HG03196 (cell line): ENCODE results near the gene LILRA5.
"Not testable (repeated sequence)": the region's sequence is repeated elsewhere in the genome, so short reads cannot be mapped to it uniquely, and the experiment has no call there.

Experiments
- ATAC-seq: cut with Tn5 transposase; IDR thresholded peaks from one replicate; pipeline ENCODE4 v1.9.1; 2021; ENCODE audit not compliant: unreplicated experiment

The LILRA5 gene

DNA sequence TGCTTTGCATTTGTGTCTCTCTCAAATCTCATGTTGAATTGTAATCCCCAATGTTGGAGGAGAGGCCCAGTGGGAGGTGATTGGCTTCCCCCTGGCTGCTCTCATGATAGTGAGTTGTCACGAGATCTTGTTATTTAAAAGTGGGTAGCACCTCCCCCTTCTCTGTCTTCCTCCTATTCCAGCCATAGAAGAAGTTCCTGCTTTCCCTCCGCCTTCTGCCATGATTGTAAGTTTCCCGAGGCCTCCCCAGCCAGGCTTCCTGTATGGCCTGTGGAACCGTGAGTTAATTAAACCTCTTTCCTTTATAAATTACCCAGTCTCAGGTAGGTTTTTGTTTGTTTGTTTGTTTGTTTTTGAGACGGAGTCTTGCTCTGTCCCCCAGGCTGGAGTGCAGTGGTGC, 22.2 kb upstream of the LILRA5 start:
- ATAC-seq: no peak

DNA sequence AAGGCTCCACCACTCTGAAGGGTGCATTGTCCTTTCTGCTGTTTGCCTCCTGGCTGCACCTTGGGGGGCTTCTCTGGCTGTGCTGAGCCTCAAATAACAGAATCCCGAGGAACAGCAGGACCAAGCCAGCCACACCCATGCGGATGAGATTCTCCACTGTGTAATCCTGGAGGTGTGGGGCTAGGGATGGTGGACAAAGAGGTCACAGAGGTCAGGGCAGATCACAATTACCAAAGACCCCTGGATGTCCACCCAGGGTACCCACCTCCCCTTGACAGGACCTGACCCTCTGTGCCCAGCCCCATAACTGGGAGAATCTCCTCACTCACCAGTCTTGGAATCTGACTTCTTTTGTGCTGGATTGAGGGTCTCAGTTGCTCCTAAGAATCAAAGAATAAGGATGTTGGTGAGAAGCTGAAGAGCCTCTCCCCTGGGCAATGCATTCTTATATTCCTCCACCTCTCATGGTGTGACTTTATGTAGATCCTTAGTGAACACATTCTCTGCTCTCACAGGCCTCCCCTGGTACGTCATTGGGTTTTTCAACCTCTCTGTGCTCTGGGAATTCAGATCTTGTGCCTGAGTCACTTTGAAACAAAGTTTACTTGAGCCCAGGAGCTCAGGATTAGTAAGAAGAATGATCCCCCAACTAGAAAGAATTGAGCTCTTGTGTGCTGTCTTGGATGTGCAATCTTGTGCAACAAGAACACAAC, 20.8 kb upstream of the LILRA5 start:
- no peak for ATAC-seq

DNA sequence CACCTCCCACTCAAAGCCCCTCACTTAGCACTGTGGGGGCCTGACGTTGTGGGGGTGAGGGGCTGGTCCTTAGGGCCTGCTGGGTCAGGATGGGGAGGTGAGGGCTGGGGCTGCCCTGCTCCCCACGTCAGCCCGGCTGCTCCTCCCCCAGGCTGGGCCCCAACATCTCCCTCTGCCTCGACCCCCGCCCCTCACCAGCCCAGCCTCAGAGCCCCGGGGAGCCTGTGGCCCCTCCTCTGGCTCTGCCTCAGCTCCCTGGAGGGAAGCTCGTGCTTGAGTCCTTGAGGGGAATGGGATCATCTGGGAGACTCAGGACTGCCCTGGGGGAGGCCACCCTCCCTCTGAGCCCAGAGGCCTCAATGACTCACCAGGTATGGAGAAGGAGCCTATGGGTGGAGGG, 19.2 kb upstream of the LILRA5 start:
- no peak for ATAC-seq

DNA sequence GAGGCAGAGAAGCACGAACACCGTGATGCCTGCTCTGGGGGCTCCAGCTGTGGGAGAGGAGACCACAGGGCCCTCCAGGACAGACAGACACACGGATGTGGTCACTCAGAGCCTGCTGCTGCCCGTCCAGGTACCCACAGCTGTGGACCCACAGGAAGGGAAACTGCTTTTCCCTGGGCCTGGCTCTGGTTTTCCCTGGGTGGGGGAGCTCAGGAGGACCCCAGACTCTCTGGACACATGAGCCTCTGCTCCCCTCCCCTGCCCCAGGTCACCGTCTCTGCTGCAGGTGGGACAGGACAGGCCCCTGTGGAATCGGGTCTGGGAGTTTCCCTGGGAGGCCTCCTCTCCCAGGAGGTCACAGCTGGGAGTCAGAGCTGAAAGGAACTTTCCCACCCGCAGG, 18.7 kb upstream of the LILRA5 start:
- ATAC-seq: no peak

DNA sequence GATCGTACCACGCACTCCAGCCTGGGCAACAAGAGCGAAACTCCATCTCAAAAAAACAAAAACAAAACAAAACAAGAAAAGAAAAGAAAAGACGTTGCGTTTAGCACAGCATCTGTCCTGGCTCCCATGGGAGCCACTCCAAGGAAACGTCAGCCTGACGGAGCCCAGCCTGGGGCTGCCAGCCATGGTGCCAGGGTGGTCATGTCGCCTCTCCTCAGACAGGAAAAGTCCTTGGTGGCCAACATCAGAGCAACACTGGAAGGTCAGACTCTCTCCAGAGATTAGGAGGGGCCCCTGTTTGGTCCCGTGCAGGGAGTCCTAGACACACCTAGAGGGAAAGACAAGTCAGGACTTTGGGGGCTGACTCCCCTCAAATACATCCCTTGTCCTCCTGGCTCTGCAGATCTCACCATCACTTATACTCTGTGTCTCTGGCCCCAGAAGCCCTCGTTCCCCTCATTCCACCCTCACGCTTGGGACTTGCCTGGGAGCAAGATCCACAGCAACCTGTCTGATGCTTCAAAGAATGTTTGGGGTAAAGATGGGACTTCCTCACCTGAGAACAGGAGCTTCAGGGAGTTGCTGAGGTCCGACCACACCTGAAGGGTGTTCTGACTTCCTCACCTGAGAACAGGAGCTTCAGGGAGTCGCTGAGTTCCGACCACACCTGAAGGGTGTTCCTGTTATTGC, 16.7 kb upstream of the LILRA5 start:
- no peak for ATAC-seq

DNA sequence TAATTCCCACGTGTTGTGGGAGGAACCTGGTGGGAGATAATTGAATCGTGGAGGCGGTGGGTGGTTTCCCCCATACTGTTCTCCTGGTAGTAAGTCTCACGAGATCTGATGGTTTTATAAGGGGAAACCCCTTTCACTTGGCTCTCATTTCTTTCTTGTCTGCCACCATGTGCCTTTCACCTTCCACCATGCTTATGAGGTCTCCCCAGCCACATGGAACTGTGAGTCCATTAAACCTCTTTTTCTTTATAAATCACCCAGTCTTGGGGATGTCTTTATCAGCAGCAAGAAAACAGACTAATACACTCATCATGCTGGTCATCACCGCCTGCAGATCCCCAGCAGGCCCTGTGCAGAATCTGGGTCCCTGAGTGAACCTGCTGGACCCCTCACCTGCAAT, 15.8 kb upstream of the LILRA5 start:
- ATAC-seq: not testable (repeated sequence)

DNA sequence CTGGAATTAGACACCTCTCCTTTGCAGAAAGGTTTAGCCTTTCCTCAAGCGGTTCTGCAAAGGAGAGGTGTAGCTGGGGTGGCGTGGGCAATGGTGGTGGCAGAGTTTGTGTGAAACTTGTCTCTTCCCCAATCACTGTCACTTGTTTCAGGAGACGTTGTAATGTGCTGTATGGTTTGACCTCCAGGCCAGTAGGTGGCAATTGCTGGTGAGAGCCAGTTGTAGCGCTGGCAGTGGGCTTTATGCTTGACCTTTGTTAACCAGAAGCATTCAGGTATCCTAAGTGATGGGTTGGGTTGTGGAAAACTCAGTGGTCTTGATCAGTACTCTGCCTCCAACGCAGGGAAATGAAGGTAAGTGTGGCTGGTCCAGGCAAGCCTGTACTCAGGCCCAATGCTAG, 12.7 kb upstream of the LILRA5 start:
- no peak for ATAC-seq

DNA sequence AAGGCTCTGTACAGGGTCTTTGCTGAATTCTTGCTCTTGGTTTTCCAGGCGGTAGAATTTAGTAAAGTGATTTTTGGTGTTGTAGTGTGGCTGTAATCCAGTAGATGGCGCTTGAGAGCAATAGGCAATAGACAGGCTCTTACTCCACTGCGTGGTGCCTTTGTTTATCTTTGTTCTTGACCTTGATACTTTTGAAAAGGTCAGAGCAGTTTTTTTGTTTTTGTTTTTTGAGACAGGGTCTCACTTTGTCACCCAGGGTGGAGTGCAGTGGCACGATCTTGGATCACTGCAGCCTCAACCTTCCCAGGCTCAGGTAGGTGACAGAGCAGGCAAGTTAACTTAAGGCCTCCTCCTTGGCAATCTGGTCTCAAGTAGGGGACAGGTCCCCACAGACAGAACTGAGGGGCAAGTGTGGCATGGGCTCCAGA, 12.2 kb upstream of the LILRA5 start:
- ATAC-seq: no peak

DNA sequence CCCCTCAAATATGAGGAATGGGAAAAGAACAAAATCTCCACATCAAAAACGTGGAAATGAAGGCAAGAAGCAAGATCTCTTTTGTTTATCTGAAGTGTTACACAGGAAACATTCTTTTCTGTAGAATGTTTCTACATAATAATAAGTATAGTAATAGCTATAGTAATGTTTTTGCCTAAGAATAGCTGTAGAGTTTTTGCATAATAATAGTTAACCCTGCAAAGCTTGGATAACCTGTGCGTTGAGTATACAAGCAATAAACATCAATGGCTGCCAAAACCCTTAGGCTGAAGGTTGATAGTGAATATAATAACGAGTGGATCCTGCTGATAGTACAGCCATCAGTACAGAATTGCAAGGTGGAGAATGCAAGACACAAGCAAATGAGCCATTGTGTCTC, 11.1 kb upstream of the LILRA5 start:
- no peak for ATAC-seq

DNA sequence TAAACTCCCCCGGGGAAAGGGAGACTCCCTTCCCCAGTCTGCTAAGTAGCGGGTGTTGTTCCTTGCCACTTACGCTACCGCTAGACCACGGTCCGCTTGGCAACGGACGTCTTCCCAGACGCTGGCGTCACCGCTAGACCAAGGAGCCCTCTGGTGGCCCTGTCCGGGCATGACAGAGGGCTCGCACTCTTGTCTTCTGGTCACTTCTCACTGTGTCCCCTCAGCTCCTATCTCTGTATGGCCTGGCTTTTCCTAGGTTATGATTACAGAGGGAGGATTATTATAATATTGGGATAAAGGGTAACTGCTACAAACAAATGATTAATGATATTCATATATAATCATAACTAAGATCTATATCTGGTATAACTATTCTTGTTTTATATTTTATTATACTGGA, 10.0 kb upstream of the LILRA5 start:
- ATAC-seq: not testable (repeated sequence)

DNA sequence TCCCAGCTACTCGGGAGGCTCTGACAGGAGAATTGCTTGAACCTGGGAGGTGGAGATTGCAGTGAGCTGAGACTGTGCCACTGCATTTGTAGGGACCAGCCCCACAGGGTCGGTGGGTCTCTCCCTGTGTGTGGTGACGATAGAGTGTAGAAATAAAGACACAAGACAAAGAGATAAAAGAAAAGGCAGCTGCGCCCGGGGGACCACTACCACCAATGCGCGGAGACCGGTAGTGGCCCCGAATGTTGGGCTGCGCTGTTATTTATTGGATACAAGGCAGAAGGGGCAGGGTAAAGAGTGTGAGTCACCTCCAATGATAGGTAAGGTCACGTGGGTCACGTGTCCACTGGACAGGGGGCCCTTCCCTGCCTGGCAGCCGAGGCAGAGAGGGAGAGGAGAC, 9.3 kb upstream of the LILRA5 start:
- ATAC-seq: not testable (repeated sequence)

DNA sequence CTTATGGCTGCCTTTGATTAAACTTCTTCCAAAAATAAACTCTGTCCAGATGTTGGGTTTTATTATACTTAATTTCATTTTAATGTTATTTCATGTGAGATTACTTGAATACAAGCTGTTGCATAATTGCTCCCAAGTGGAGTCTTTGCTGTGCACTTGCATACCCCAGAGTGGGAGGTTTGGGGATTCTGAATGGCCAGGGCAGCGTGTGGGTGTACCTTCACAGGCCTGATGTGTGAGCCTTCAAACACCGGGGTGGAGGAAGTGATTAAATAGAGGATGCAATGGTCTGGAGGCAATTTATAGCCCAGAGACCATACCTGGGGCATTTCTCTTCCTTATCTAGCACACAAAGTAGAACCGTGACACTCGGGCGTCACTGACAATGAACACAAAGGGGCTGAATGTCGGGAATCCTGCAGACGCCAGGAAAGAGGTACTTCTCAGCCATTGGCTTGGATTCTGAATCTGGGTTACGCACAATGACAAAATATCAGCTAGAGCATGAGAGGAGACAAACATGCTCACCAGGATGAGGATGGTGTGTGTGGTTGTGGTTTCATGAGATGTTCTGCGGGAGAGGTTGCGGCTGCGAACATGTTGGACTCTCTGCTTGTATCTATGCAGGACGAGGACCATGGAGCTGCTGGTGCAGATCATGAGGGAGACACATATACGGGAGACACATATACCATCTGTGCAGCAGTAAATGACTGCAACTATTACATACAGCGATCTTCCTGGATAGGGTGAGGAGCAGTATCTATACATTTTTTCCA, 7.1 kb upstream of the LILRA5 start:
- ATAC-seq: no peak

DNA sequence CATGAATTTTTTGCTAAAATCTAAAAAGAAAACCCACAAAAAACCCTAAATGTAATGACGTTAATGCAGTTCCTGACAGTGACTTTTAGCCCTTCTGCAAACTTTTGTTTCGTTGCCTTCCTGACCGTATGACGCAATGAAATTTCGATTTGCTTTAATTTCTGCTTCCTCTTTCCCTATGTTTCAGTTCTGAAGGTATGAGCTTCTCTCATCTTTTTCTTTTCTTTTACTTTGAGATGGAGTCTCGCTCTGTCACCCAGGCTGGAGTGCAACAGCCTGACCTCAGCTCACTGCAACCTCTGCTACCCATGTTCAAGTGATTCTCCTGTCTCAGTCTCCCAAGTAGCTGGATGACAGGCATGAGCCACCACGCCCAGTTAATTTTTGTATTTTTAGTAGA, 6.1 kb upstream of the LILRA5 start:
- ATAC-seq: no peak

DNA sequence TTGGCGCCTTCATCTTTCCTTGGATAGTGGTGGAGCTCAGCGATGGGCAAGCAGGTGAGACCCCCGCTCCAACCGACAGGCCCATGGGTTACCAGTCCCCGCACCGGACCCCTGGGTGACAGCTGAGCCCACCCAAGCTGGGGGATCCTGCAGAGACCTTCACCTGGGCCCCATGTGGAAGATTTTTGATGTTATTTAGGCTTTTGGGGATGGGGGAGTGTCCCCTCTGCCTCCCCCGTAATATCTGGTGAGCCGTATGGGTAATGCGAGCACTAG, 4.9 kb upstream of the LILRA5 start:
- no peak for ATAC-seq

DNA sequence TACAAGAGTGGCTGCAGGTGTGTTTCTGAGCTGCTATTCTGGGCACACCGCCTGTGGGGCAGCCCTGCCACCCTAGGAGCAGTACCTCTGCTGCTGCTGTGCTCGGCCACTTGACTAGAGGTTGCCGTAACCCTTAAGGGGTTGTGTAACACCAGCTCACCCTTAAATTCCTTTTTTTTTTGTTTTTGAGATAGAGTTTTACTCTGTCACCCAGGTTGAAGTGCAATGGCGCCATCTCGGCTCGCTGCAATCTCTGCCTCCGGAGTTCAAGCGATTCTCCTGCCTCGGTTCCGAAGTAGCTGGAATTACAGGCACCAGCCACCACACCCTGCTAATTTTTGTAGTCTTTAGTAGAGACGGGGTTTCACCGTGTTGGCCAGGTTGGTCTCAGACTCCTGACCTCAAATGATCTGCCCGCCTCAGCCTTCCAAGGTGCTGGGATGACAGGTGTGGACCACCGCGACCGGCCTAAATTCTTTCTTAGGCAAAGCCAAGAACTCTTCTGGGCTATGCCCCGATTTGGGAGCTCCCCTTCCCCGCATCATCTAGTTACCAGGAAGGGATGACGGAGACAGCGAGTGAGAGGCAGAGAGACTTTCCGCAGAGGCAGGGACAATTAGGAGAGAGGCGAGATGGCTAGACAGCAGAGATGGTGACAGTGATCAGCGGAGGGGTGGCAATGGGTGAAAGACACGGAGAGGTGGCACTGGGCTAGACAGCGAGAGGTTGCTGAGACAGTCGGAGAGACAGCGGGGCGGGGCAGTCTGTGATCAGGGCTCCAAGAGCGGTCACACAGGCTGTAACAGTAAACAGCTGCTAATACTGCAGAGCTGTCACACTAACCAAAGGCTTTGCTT, 4.4 kb upstream of the LILRA5 start:
- no peak for ATAC-seq

DNA sequence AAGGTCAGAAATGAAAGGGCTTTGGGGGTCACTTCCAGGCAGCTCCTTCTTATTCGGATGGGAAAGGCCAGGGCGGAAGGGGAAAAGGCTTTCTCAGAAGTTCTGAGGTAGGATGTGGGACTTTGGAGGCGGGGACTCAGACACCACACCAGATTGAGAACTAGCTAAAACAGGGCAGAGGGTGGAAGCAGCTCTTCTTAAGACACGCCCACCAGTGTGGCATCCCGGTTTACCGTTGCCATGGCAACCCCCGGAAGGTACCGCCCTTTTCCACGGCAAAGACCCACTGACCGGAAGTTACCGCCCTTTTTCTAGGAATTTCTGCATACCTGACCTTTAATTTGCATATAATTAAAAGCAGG, 3.8 kb upstream of the LILRA5 start:
- ATAC-seq: no peak

DNA sequence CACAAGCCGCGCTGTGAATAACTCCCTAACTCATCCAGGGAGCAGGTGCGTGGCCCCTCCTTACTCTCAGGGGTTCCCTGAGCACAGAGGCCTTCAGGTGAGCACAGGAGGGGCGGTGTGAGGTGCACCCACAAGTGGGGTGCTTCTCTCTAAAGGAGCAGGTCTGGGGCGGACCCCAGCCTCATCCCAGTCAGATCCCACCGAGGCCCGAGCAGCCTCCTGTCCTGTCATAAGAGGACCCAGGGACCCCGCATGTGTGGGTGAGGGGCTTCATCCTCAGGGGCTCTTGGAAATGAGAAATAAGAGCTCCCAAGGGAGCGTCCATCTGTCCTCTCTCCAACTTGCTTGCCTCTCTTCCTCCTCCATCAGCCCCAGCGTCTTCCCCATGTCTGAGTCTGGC, 3.0 kb upstream of the LILRA5 start:
- no peak for ATAC-seq

DNA sequence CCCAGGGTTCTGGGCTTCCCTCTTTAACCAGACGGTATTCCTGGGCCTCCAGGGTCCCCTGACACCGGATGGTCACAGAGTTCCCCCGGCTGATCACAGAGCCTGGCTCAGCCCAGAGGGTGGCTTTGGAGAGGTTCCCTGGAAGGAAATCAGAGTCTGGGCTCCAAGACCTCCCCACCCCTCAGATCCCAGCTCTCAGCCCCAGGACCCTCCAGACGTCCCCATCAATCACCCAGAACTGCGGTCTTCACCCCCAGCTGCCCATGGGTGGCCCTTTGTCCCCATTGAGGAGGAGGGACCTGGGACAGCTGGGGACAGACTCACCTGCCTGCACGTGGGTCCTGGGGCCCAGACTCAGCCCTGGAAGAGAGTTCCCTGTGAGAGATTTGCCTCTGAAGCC, 955 bp downstream of the LILRA5 start:
- no peak for ATAC-seq

DNA sequence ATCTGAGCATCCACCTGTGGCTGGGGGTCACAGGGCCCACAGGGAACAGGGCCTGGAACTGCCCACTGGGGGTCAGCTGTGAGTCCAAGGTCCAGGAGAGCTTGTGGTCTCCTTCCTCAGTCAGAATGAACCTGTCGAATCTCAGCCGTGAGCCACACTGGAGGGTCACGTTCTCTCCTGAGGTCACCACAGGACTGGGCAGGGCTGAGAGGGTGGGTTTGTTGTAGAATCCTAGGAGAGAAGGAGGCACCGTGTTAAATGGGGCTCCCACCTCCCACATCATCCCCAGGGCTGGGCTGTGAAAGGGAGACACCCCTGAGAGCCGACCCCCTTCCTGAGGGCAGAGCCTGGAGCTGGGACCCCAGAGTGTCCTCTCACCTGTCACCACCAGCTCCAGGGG, 1.5 kb downstream of the LILRA5 start:
- ATAC-seq: no peak

DNA sequence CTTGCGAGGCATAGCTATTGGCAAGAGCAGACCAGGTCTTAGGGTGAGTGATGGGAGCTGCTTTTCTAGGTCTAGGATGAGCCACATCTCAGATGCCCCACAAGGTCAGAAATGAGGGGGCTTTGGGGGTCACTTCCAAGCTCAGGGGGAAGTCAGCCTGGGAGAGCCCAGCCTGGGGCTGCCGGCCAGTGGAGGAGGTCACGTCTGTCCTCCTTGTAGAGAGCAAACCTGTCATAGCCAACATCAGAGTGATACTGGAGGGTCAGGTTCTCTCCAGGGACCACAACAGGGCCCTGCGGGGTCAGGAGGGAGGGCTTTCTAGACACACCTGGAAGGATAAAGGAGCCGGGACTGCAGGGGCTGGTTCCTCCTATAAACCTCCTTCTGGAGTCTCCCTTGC, 2.4 kb downstream of the LILRA5 start:
- ATAC-seq: no peak

DNA sequence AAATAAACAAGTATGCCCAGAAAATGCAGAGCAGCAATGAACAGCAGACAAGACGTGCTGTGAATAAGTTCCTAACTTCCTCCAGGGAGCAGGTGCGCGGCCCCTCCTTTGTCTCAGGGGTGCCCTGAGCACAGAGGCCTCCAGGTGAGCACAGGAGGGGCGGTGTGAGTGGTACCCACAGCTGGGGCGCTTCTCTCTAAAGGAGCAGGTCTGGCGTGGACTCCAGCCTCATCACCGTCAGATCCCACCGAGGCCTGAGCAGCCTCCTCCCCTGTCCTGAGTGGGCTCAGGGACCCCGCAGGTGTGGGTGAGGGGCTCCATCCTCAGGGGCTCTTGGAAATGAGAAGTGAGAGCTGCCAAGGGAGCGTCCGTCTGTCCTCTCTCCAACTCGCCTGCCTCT, 3.2 kb downstream of the LILRA5 start:
- no peak for ATAC-seq
